Left ventricle myocardium inferior (tissue), 1 donor: ENCODE results near the gene NUDCD2. TPM values are rescaled to one million over a fixed set of nuclear protein-coding genes. Genes with fewer than 3 reads are reported as not detected.

Experiments
- total RNA-seq: library from RNA; stranded (reverse); fragmentation: NEBNext Ultra II Directional; extraction: Animal tissue kit (Norgen Biotek cat#: 25700); gene quantifications from one replicate; pipeline ENCODE4 v1.2.1, GENCODE V29; 2021
- donor health status: DM: no; HTN: yes; CAD: no; lungs with severe emphysema.

Gene NUDCD2
- total RNA-seq, 1 donor from 2014 or later: 13.0 TPM

Other genes starting within 250 kb of the NUDCD2 start
- 80.8 TPM for gene CCNG1, start 22.5 kb downstream of the NUDCD2 start, total RNA-seq
- gene HMMR, start 530 bp upstream of the NUDCD2 start, total RNA-seq: 0.91 TPM
- 69.2 TPM for gene MAT2B, start 45.5 kb upstream of the NUDCD2 start, total RNA-seq